ENCODE results near the gene RLN1.
"Not testable (repeated sequence)": the region's sequence is repeated elsewhere in the genome, so short reads cannot be mapped to it uniquely, and the experiment has no call there.

RLN1 gene

GRCh38 chr9:5338992-5339981 is at the start of gene RLN1:
Gene RLN1 (minus strand): TSS chr9:5339876. CDS start chr9:5339746, 130 bp downstream.
- peak; percentile 24 for DNase-seq (ENCODE audit: low spot score)

DNA sequence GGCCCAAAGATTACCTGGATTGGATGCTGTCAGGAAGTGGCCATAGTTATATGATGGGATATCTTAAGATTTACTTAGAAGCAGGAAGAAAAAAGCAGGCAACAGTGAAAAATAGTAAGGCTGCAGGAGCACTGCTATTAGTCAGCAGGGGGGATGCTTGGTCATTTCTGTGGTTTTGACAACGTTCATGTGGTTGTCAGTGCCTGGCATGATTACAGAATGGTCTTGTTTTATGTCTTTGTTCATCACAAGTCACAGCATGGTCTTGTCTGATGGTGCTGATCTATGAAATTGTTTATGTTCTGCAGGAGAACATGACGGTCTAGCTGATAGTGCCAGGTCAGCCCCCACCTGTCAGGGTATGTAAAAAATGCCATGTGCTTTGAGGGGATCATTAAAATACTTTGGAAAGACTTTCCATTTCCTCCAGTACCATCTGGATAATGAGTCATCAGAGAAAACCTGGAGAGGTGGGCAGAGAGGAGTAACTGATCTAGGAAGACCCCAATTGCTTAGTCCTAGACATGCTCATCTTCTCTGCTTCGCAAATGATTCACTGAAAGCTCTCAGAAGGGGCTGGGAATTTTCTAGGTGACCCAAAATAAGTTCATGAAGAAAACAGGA is 49.5 kb upstream of the RLN1 start:
- DNase-seq (ENCODE audit: low spot score) = no peak

- no peak for DNase-seq (ENCODE audit: low spot score)
Measured at GRCh38 chr9:5388026-5388819, 48.5 kb upstream of the RLN1 start.

DNA sequence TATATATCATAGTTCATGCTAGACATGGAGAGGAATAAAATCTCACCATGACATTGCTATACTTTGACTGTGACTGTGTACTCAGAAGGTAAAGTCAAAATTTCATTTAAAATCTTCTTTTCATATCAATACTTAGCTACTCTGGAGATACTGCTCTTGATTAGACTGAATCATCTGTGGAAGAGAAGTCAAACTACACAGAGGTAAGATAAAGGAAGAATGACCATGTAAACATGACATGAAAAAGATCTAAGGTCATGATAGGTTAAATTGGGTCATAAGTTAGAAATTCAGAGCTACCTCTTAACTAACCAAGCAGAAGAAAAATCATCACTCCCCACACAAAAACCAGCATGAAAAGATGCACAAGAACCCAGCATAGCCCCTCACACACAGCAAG is 44.8 kb upstream of the RLN1 start:
- DNase-seq (ENCODE audit: low spot score) = no peak

GRCh38 chr9:5382479-5382878 is 42.8 kb upstream of the RLN1 start:
- DNase-seq (ENCODE audit: low spot score) = no peak

DNA sequence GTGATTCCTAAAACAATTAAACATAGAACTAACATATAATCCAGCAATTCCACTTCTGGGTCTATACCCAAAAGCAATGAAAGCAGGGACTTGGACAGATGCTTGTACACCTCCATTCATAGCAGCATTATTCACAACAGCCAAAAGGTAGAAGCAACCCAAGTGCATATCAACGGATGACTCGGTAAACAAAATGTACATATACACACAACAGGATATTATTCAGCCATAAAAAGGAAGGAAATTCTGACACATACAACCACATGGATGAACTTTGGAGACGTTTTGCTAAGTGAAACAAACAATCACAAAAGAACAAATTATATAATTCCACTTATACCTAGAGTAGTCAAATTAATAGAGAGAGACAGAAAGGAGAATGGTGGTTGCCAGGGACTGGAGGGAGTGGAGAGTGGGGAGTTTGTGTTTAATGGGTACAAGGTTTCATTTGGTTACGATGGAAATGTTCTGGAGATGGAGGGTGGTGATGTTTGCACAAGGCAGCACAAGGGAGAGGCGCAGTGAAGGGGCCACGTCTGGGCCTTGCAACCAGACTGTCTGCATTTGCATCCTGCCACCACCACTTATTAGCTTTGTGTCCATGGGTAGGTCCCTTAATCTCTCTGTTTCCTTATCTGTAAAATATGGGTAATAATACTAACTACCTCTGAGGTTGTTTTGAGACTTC is 36.3 kb upstream of the RLN1 start:
- DNase-seq (ENCODE audit: low spot score) = no peak

DNA sequence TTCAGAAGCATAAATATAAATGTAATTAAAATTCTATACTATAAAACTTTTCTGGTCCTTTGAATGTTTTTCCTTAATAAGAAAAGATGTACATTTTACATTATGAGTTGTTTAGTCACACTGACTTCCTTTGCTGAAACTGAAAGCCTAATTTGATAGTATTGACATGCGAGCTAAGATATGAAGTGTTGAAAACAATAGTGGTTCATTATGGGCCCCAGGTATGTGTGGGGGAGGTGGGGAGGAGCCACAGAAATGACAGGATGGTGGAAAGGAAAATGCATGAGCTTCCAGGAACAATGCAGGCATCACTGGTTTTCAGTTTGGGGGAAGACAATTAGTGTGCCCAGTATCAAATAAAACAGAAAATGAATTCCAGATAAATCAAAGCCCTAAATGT is 35.4 kb upstream of the RLN1 start:
- no peak for DNase-seq (ENCODE audit: low spot score)

DNA sequence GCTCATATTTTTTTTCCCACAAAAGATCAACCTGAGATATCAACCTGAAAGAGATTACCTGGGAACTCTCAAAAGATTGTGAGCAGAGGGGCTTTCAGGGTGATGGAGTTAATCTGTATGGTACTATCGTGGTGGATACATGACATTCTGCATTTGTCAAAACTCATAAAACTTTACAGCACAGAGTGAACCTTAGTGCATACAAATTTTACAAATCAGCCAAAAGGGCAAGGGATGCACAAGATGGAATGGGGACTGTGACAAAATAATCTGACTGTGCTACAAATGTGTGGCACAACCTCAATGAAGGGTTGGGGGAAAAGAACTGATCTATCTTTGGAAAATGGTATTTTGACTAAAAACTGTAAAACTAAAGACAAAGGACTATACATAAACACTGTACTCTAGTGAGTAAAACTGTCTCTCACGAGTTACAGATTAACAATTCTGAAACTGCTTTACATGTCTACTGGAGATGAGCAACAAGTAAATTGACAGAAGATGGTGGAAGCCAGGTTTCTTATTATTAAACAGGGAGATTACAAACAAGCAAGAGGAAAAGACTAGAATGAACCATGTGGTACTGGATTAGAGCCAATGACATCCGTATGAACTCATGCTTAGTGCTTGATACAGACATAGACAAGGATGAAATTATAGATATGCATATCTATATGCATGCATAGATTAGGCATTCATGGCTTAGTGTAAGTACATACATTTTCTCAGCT is 24.8 kb upstream of the RLN1 start:
- no peak for DNase-seq (ENCODE audit: low spot score)

GRCh38 chr9:5361326-5362010 is 21.8 kb upstream of the RLN1 start:
- no peak for DNase-seq (ENCODE audit: low spot score)

DNA sequence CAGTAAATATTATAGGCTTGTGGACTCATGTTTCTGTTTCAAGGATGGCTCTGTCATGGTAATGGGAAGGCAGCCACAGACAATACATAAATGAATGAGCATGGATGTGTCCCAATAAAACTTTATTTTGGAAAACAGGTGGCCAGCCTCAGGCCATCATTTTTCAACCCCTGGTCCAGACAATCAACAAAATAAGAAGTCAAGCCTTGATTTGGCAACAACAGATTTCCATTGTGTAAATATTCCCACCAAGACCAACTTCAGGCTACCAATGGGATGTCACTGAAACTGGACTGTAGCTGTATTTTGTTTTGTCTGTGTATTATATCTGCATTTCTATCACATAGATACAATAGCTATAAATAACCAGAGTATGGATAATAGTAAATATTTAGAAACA is 20.7 kb upstream of the RLN1 start:
- no peak for DNase-seq (ENCODE audit: low spot score)

DNA sequence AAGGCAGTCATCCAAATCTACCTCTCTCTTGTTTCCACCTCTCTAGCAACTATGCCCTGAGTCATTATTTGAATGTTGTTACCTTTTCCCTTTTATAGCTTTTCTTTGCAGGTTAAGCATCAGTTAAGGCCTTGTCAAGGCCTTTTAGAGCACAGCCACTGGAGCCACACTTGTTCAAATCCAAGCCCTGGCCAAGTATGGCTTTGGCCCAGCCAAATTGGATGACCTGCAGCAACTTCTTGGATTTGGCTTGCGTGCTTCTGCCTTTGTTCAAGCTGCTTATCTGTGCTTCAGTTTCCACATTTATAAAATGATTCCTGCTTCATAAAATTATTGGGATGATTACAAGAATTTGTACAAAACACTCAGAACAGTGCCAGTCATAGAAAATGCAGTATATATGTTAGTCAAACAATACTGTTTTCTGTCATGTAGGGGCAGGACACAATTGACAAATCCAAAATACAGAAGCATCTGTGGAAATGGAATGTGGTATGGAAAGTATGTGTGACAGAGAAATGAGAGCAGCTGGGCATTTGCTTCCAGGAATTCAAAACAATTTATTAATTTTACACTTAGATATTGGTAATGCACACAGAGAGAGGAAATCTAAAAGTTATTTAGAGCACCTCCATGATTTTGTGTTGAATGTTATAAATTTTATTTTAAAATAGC is 17.9 kb upstream of the RLN1 start:
- DNase-seq (ENCODE audit: low spot score) = no peak

DNA sequence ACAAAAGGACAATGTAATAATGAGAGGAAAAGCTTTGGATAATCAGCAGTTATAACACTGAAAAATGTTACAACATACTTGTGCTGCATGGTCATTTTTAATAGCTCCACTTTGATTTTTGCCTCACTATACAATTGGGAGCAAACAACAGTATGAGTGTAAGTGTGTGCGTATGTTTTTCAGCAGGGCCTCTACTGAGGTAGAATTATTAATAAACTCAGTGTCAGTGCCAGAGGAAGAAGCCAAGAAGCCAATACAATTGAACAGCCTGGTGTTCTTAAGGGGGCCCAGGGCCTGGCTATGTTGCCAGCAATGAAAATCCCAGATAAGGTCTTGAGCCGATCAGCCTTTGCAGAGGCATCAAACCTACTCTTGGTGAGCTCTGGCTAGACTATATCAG is 16.1 kb upstream of the RLN1 start:
- peak; percentile 12 for DNase-seq (ENCODE audit: low spot score)

DNA sequence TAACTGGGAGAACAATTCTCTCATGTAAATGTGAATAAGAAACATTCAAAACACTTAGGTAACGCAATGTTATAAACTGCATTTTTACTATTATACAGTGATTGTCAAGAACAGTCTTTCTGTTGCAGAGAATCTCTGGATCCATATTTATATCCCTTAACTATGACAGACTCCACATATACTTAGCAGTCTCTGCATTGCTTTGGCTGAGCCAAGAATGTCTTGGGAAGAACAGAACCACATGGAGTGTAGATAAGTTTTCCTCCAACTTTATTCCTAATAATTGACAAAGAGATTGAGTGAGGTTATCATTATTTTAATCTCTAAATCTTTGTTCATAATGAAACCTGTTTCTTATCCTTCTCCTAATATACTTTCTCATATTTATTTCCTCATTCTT is 15.6 kb upstream of the RLN1 start:
- DNase-seq (ENCODE audit: low spot score) = no peak

DNA sequence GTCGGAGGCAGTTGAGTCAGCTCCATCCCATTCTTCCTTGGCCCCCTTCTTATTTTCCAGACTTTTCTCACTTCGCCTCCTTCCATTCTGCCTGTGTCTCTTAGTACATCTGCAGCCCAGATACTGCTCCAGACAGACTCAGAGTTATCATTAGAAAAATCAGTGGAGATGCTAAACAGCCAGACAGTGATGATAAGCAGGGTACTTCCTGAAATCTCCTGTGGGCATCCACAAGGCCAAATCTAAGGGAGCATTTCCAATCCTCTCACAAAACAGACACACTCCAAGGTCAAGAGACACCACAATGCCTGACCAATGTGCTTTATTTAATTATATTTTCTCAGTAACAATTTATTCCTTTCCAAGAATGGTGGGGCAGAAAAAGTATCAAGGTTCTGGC is 14.5 kb upstream of the RLN1 start:
- no peak for DNase-seq (ENCODE audit: low spot score)

DNA sequence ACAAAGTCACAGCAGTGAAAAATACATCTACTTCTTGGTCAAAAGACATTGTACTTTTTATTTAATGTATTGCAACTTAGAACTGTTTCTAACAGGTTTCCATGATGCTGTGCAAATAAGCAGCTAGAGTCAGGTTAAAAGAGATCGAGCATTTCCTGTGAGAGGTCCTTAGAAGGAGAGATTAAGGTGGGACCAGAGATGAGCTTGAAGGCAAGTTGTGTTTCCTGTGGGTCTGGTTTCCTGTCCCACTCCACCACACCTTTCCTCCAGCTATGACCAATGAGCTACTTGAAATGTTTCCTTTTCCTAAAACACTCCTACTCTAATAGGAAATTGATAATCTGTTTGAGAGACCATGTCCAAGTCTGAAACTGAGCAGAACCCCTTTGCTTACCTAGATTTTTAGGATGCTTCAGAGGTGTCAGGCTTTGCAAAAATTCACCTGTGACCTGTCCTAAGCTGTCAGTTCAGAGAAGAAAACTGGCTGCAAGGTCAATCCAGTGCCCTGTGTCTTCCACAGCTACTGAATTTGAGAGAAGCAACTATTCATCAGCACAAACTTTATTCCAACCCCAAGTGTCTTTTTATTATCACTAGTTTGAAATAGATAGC is 13.1 kb upstream of the RLN1 start:
- DNase-seq (ENCODE audit: low spot score) = no peak

- no peak for DNase-seq (ENCODE audit: low spot score)
Measured at GRCh38 chr9:5336688-5337087, 3.0 kb downstream of the RLN1 start.

GRCh38 chr9:5331276-5331675 is 8.4 kb downstream of the RLN1 start:
- not testable (repeated sequence) for DNase-seq (ENCODE audit: low spot score)

DNA sequence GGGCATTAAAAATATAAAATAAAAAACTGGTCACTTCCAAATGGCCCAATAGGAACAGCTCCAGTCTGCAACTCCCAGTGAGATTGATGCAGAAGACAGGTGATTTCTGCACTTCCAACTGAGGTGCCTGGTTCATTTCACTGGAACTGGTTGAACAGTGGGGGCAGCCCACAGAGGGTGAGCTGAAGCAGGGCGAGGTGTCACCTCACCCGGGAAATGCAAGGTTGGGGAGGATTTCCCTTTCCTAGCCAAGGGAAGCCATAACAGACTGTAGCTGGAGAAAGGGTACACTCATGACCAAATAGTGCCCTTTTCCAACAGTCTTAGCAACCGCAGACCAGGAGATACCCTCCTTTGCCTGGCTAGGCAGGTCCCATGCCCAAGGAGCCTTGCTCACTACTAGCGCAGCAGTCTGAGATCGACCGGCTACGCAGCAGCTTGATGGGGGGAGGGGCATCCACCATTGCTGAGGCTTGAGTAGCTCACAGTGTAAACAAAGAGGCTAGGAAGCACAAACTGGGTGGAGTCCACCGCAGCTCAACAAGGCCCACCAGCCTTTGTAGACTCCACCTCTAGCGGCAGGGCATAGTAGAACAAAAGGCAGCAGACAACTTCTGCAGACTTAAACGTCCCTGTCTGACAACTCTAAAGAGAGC is 12.7 kb downstream of the RLN1 start:
- DNase-seq (ENCODE audit: low spot score) = no peak

- DNase-seq (ENCODE audit: low spot score) = no peak
Measured at GRCh38 chr9:5326187-5326586, 13.5 kb downstream of the RLN1 start.

All from cerebellar cortex (tissue), 1 donor.